Tibial artery (tissue), 4 donors: ENCODE measurements around the gene ABCC12.

Experiments
- DNase-seq, 2 donors: peaks; one replicate each; pipeline ENCODE4 v3.0.0-alpha.2; 2019
- H3K27ac ChIP-seq, 2 donors: fragments of 200-600 bp; sonication (generic) in 1 of 2; 1 replicate in 1 of 2; 2 replicates in 1 of 2; pipeline ENCODE4 v1.5.1; 2018 to 2019; ENCODE audit warnings: mild to moderate bottlenecking in 1 of 2
- H3K27me3 ChIP-seq, 2 donors: fragments of 200-600 bp; sonication (generic) in 1 of 2; one replicate each; pipeline versions ENCODE4 v1.5.1 to v1.6.0; 2016 to 2019
- H3K36me3 ChIP-seq, 3 donors: fragments of 200-600 bp; sonication (generic) in 2 of 3; one replicate each; pipeline ENCODE4 v1.5.1; 2016 to 2019; ENCODE audit warnings: mild to moderate bottlenecking in 2 of 3
- H3K4me1 ChIP-seq, 4 donors: fragments of 200-600 bp; sonication (generic) in 2 of 4; 1 replicate in 3 of 4; 2 replicates in 1 of 4; pipeline ENCODE4 v1.5.1; 2016 to 2019
- H3K4me3 ChIP-seq, 2 donors: fragments of 200-600 bp; sonication (generic) in 1 of 2; 1 replicate in 1 of 2; 2 replicates in 1 of 2; pipeline ENCODE4 v1.5.1; 2018 to 2019; ENCODE audit warnings: mild to moderate bottlenecking in 2 of 2
- H3K9me3 ChIP-seq, 3 donors: fragments of 200-600 bp; sonication (generic) in 1 of 3; one replicate each; pipeline ENCODE4 v1.5.1; 2016 to 2019
- CTCF ChIP-seq, 2 experiments: fragments of 200-600 bp in 1 of 2; fragments of 450-650 bp in 1 of 2; IDR thresholded peaks; one replicate each; pipeline ENCODE4 v1.5.1; 2017 to 2019; ENCODE audit warnings: antibody characterized with exemption in 2 of 2, mild to moderate bottlenecking in 1 of 2, moderate library complexity in 1 of 2
- intact Hi-C: fragments of 100-400 bp; cut with DNase I; formaldehyde crosslinking; loops from one replicate; pipeline ENCODE4 v1.15.0; 2023; ENCODE audit warnings: low total_unique reads

ABCC12 gene

GRCh38 chr16:48161906-48162305, 6.1 kb upstream of the ABCC12 start:
- no peak for DNase-seq
- H3K4me1 ChIP-seq = peaks cover 0 to 4% (median 2%) of the 10 kb centered on the region in 4 donors
- peaks cover 0 to 11% of the 10 kb centered on the region in 2 donors for H3K27me3 ChIP-seq
- no peak overlapping the region for H3K27ac ChIP-seq
- no peaks in the 10 kb centered on the region for H3K36me3 ChIP-seq
- H3K9me3 ChIP-seq = no peaks in the 10 kb centered on the region
- TF ChIP-seq CTCF (IDR thresholded peaks at IDR 0.05) = no peak
- intact Hi-C loops = loop anchor here (5.0 kb wide), 1 partner anchor 1125 kb away; no protein-coding TSS in a partner anchor
- H3K4me3 ChIP-seq = no peak overlapping the region

- H3K4me3 ChIP-seq = no peak overlapping the region
- intact Hi-C loops = loop anchor here (5.0 kb wide), 1 partner anchor 1123 kb away; no protein-coding TSS in a partner anchor
Measured at GRCh38 chr16:48160575-48160974, 4.8 kb upstream of the ABCC12 start.

GRCh38 chr16:48158296-48158695, 2.5 kb upstream of the ABCC12 start:
- H3K27me3 ChIP-seq = peaks cover 0 to 26% of the 10 kb centered on the region in 2 donors
- DNase-seq = no peak
- no peaks in the 10 kb centered on the region for H3K9me3 ChIP-seq
- no peak overlapping the region for H3K27ac ChIP-seq
- TF ChIP-seq CTCF (IDR thresholded peaks at IDR 0.05) = no peak
- intact Hi-C loops = loop anchor here (10.0 kb wide), 1 partner anchor 1013 kb away; the partner anchor contains the start of gene NETO2
- H3K36me3 ChIP-seq = no peaks in the 10 kb centered on the region
- H3K4me1 ChIP-seq = peaks cover 0 to 4% (median 0%) of the 10 kb centered on the region in 4 donors
- no peak overlapping the region for H3K4me3 ChIP-seq

More at GRCh38 chr16:48160575-48160974, 4.8 kb upstream of the ABCC12 start:
- Histone ChIP-seq H3K9me3 (no peaks in the 10 kb centered on the region), H3K27ac (no peak overlapping the region), H3K4me1 (peaks cover 0 to 8% (median 2%) of the 10 kb centered on the region in 4 donors), H3K36me3 (no peaks in the 10 kb centered on the region), H3K27me3 (peaks cover 0 to 22% of the 10 kb centered on the region in 2 donors)
- no peak for DNase-seq
- TF ChIP-seq CTCF (IDR thresholded peaks at IDR 0.05) = no peak

- Histone ChIP-seq H3K9me3 (no peaks in the 10 kb centered on the region), H3K27ac (no peak overlapping the region), H3K27me3 (peaks cover 0 to 26% of the 10 kb centered on the region in 2 donors), H3K36me3 (no peaks in the 10 kb centered on the region), H3K4me3 (no peak overlapping the region), H3K4me1 (peaks cover 0 to 4% (median 0%) of the 10 kb centered on the region in 4 donors)
- DNase-seq = no peak
- no peak for TF ChIP-seq CTCF (IDR thresholded peaks at IDR 0.05)
- intact Hi-C loops = loop anchor here (10.0 kb wide), 1 partner anchor 1013 kb away; the partner anchor contains the start of gene NETO2
Measured at GRCh38 chr16:48157794-48158193, 2.0 kb upstream of the ABCC12 start.

GRCh38 chr16:48157302-48157701, 1.5 kb upstream of the ABCC12 start:
- H3K27me3 ChIP-seq = peaks cover 0 to 26% of the 10 kb centered on the region in 2 donors
- peaks cover 0 to 4% (median 0%) of the 10 kb centered on the region in 4 donors for H3K4me1 ChIP-seq
- DNase-seq = no peak
- H3K9me3 ChIP-seq = no peaks in the 10 kb centered on the region
- TF ChIP-seq CTCF (IDR thresholded peaks at IDR 0.05) = no peak
- no peak overlapping the region for H3K4me3 ChIP-seq
- H3K36me3 ChIP-seq = no peaks in the 10 kb centered on the region
- intact Hi-C loops = loop anchor here (10.0 kb wide), 1 partner anchor 1013 kb away; the partner anchor contains the start of gene NETO2
- H3K27ac ChIP-seq = no peak overlapping the region
